Neural cell (in vitro differentiated cells): ENCODE results near the gene TRERF1.

Source experiments
- CTCF ChIP-seq: fragments of 450-650 bp; IDR thresholded peaks from 2 replicates; pipeline ENCODE4 v1.5.1; 2014; ENCODE audit warnings: antibody characterized with exemption, mild to moderate bottlenecking, moderate library complexity; ENCODE audit not compliant: poor library complexity, severe bottlenecking
- EP300 ChIP-seq: fragments of 450-650 bp; conservative IDR thresholded peaks from 2 replicates; pipeline ENCODE4 v1.6.1; 2014; ENCODE audit warnings: antibody characterized with exemption, mild to moderate bottlenecking, moderate library complexity; ENCODE audit not compliant: poor library complexity, severe bottlenecking
- RAD21 ChIP-seq: fragments of 450-650 bp; conservative IDR thresholded peaks from 2 replicates; pipeline ENCODE4 v1.6.1; 2014; ENCODE audit warnings: antibody characterized with exemption, mild to moderate bottlenecking, moderate library complexity
- REST ChIP-seq: IDR thresholded peaks from 2 replicates; pipeline ENCODE4 v1.6.1; 2012; ENCODE audit warnings: borderline replicate concordance
- SMC3 ChIP-seq: fragments of 450-650 bp; conservative IDR thresholded peaks from 2 replicates; pipeline ENCODE4 v1.6.1; 2014; ENCODE audit warnings: antibody characterized with exemption, mild to moderate bottlenecking, moderate library complexity; ENCODE audit not compliant: poor library complexity
- TAF1 ChIP-seq: IDR thresholded peaks from 2 replicates; pipeline ENCODE4 v1.6.1; 2012; ENCODE audit warnings: low read depth

DNA sequence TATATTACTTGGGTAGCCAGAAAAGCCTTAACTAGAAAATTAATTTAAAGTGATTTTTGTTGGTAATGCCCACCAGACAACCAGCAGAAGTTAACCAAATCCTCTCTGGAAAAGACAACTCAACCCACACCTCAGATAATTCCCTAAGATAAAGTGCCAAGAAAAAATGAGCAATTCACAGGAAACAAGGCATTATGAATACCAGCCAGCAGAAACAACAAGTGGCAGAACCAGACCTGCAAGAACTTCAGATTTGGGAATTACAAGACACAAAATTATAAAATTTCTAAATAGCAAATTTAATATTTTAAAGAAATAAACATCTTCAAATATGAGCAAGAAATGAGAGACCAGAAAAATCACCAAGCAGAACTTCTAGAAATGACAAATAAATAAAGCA, 154.1 kb downstream of the TRERF1 start:
- TF ChIP-seq SMC3 (no peak), CTCF (no peak), TAF1 (no peak), REST (no peak), EP300 (no peak), RAD21 (no peak)
